GM12878 (cell line): Measurements from ENCODE around the gene TPK1. TPM values are rescaled to one million over a fixed set of nuclear protein-coding genes. Genes with fewer than 3 reads are reported as not detected.

Experiments used
- ATAC-seq: fragments of 200-7000 bp; cut with Tn5 transposase; 3 replicates; pipeline ENCODE4 v1.9.1; 2020; ENCODE audit warnings: mild to moderate bottlenecking, moderate library complexity
- BruUV-seq: library from RNA; stranded (reverse); fragments of 400-500 nt; replicated peaks from 2 replicates; lab custom pipeline; 2021; lab: Mats Ljungman, UMichigan
- CTCF ChIA-PET: fragments of 300-600 bp; sonication (Branson Sonifier 250); formaldehyde crosslinking; extraction: SDS; loops from one replicate; lab custom pipeline; 2021; ENCODE audit warnings: inconsistent platforms; lab: Yijun Ruan, JAX
- POLR2A ChIA-PET: fragments of 350-600 bp; formaldehyde crosslinking; extraction: SDS; loops from one replicate; lab custom pipeline; 2021; ENCODE audit warnings: inconsistent platforms; lab: Charles Lee
- RAD21 ChIA-PET: fragments of 300-600 bp; sonication (Branson Sonifier 250); formaldehyde crosslinking; loops from one replicate; lab custom pipeline; 2023; ENCODE audit warnings: antibody characterized with exemption; ENCODE audit not compliant: unreplicated experiment; lab: Charles Lee
- SMC1A ChIA-PET: fragments of 300-600 bp; sonication (Branson Sonifier 250); formaldehyde crosslinking; loops from one replicate; lab custom pipeline; 2023; ENCODE audit not compliant: unreplicated experiment, uncharacterized antibody; lab: Charles Lee
- DNase-seq: peaks from one replicate; pipeline ENCODE4 v3.0.0-alpha.2; 2011; ENCODE audit warnings: low read depth, low spot score
- FAIRE-seq: peaks from 3 replicates; lab custom pipeline; 2011; peaks lifted over from hg19 to GRCh38; lab: Jason Lieb, UNC
- H2AFZ ChIP-seq: 2 replicates; pipeline ENCODE4 v1.6.0; 2011; ENCODE audit warnings: low read depth, low read length, control low read depth; ENCODE audit not compliant: control insufficient read depth
- H3K27ac ChIP-seq: 2 replicates; pipeline ENCODE4 v1.5.1; 2011; ENCODE audit warnings: control low read depth; ENCODE audit not compliant: control insufficient read depth, insufficient read depth
- H3K27me3 ChIP-seq, 2 experiments: replicated peaks in 1 of 2; 2 replicates each; pipeline versions ENCODE4 v1.6.0 to v1.6.1; 2011; ENCODE audit warnings: low read length in 1 of 2; ENCODE audit not compliant: control insufficient read depth in 2 of 2, insufficient read depth in 2 of 2
- H3K36me3 ChIP-seq, 2 experiments: 2 replicates each; pipeline ENCODE4 v1.5.1; 2011; ENCODE audit warnings: low read length in 1 of 2; ENCODE audit not compliant: control insufficient read depth in 2 of 2, insufficient read depth in 2 of 2
- H3K4me1 ChIP-seq: 2 replicates; pipeline ENCODE4 v1.6.1; 2011; ENCODE audit warnings: mild to moderate bottlenecking, low read length, moderate library complexity, mixed read lengths; ENCODE audit not compliant: control insufficient read depth, insufficient read depth
- H3K4me2 ChIP-seq: 2 replicates; pipeline ENCODE4 v1.6.0; 2011; ENCODE audit warnings: control low read depth; ENCODE audit not compliant: control insufficient read depth, insufficient read depth
- H3K4me3 ChIP-seq: fragments of 200-600 bp; sonication (generic); 2 replicates; pipeline ENCODE4 v1.5.1; 2016
- H3K79me2 ChIP-seq: 2 replicates; pipeline ENCODE4 v1.6.0; 2011; ENCODE audit warnings: low read length; ENCODE audit not compliant: control insufficient read depth, insufficient read depth
- H3K9ac ChIP-seq: 2 replicates; pipeline ENCODE4 v1.8.0; 2011; ENCODE audit warnings: low read length, control low read depth, mixed read lengths; ENCODE audit not compliant: control insufficient read depth, insufficient read depth
- H3K9me3 ChIP-seq: replicated peaks from 3 replicates; pipeline ENCODE4 v1.5.1; 2011; ENCODE audit warnings: mild to moderate bottlenecking, low read length; ENCODE audit not compliant: control insufficient read depth, insufficient read depth
- H4K20me1 ChIP-seq: 2 replicates; pipeline ENCODE4 v1.6.0; 2011; ENCODE audit not compliant: control insufficient read depth, insufficient read depth
- BACH1 ChIP-seq: fragments of 450-650 bp; IDR thresholded peaks from 2 replicates; pipeline ENCODE4 v1.6.1; 2017; ENCODE audit warnings: mild to moderate bottlenecking, borderline replicate concordance
- EGR1 ChIP-seq, 2 experiments: IDR thresholded peaks; 1 replicate in 1 of 2; 2 replicates in 1 of 2; pipeline ENCODE4 v1.6.1; 2011 to 2012; ENCODE audit warnings: low read depth in 2 of 2, low read length in 2 of 2, borderline replicate concordance in 1 of 2, mild to moderate bottlenecking in 1 of 2, moderate library complexity in 1 of 2
- EZH2 ChIP-seq: IDR thresholded peaks from 2 replicates; pipeline ENCODE4 v1.6.1; 2012; ENCODE audit warnings: low read depth, mild to moderate bottlenecking, control low read depth, inconsistent platforms, low read length, borderline replicate concordance; ENCODE audit not compliant: control insufficient read depth
- FOXM1 ChIP-seq: IDR thresholded peaks from 2 replicates; pipeline ENCODE4 v1.6.1; 2012; ENCODE audit warnings: low read depth, mild to moderate bottlenecking, inconsistent platforms, low read length, moderate library complexity
- KAT2A ChIP-seq: conservative IDR thresholded peaks from 2 replicates; pipeline ENCODE4 v1.6.1; 2011; ENCODE audit warnings: low read depth, low read length; ENCODE audit not compliant: control insufficient read depth
- NBN ChIP-seq: fragments of 450-650 bp; IDR thresholded peaks from 2 replicates; pipeline ENCODE4 v1.6.1; 2016
- PRDM15 ChIP-seq: fragments of 450-650 bp; formaldehyde crosslinking; IDR thresholded peaks from 2 replicates; pipeline ENCODE4 v1.4.0; 2020; ENCODE audit warnings: mild to moderate bottlenecking, moderate library complexity
- TAF1 ChIP-seq: IDR thresholded peaks from 2 replicates; pipeline ENCODE4 v1.6.1; 2011; ENCODE audit warnings: mild to moderate bottlenecking, low read depth, low read length, borderline replicate concordance
- ZNF384 ChIP-seq: IDR thresholded peaks from 2 replicates; pipeline ENCODE4 v1.6.1; 2012; ENCODE audit warnings: low read depth, mild to moderate bottlenecking, low read length, improper control_type of control experiment, borderline replicate concordance
- WGBS: methylation state at CpG from one replicate; pipeline ENCODE4 v1.1.6; 2016; ENCODE audit warnings: low lambda C conversion rate; ENCODE audit not compliant: insufficient replicate concordance, insufficient coverage; ENCODE audit errors: missing lambda C conversion rate; 5-methylcytosine and 5-hydroxymethylcytosine counted together
- in situ Hi-C: fragments of 300-500 bp; cut with MboI; formaldehyde crosslinking; loops from 9 replicates; pipeline ENCODE4 v1.14.3; 2018; ENCODE audit warnings: mixed read lengths
- intact Hi-C: fragments of 100-400 bp; cut with micrococcal nuclease; formaldehyde crosslinking; loops from one replicate; pipeline ENCODE4 v1.14.2; 2022; ENCODE audit not compliant: unreplicated experiment
- polyA plus RNA-seq, 11 experiments: library from polyadenylated mRNA; depleted of rRNA in 4 of 11; unstranded in 6 of 11; stranded (reverse) in 5 of 11; fragments of >200 nt; fragmentation: Nextera tagmentation in 4 of 11; fragmentation: Illumina TruSeq in 1 of 11; extraction: Ambion mirVana in 4 of 11; extraction: Trizol in 1 of 11; gene quantifications; 1 replicate in 1 of 11; 2 replicates in 10 of 11; pipeline versions ENCODE4 v1.2.1 to v1.2.3, GENCODE V29; 2011 to 2016; ENCODE audit warnings: inconsistent platforms in 2 of 11, missing spikeins in 2 of 11, low read depth in 1 of 11
- total RNA-seq, 4 experiments: library from RNA; depleted of rRNA in 3 of 4; stranded (reverse); fragments of >200 nt in 3 of 4; fragmentation: Illumina TruSeq in 1 of 4; extraction: Trizol in 1 of 4; gene quantifications; 2 replicates each; pipeline versions ENCODE4 v1.2.1 to v1.2.3, GENCODE V29; 2013 to 2021

Gene TPK1
- total and polyA plus RNA-seq, 10 of the 15 experiments (the other 5 are each of a cell fraction or from before 2014, with no cell fraction given) = 7.1 to 19.0 (median 9.3) TPM

GRCh38 chr7:144676492-144676891 is 159.4 kb downstream of the TPK1 start:
- 63% methylated on average over 5 of the region's 5 CpGs for WGBS
- intact Hi-C loops = no loop called here
- CTCF ChIA-PET = interaction anchor here (1.3 kb wide), 1 partner anchor 14 kb away, joined by 3 read pairs; no protein-coding TSS in a partner anchor

More at GRCh38 chr7:144676492-144676891, 159.4 kb downstream of the TPK1 start:
- ATAC-seq (no peak), FAIRE-seq (no peak), DNase-seq (no peak)
- ChIA-PET SMC1A (no interaction called here), RAD21 (no interaction called here), POLR2A (no interaction called here)
- TF ChIP-seq KAT2A (no peak), EZH2 (no peak), BACH1 (no peak), NBN (no peak), PRDM15 (no peak), TAF1 (no peak), FOXM1 (no peak), ZNF384 (no peak), EGR1 (IDR thresholded peaks at IDR 0.05; ENCODE audit: borderline replicate concordance in 1 of 2, low read depth in 2 of 2, low read length in 2 of 2) (no peak)
- Histone ChIP-seq H3K4me2 (no peak overlapping the region), H2AFZ (no peak overlapping the region), H3K4me3 (no peak overlapping the region), H3K27ac (no peak overlapping the region), H3K36me3 (no peaks in the 10 kb centered on the region), H3K9me3 (no peaks in the 10 kb centered on the region), H4K20me1 (no peaks in the 10 kb centered on the region), H3K79me2 (no peaks in the 10 kb centered on the region), H3K4me1 (no peaks in the 10 kb centered on the region), H3K9ac (no peak overlapping the region), H3K27me3 (no peaks in the 10 kb centered on the region)
- BruUV-seq = no TSS peak
- in situ Hi-C loops = no loop called here
